GM18867 (cell line): Measurements from ENCODE around the gene CCDC92B.
A peak's percentile ranks its signal among the peaks of the same experiment; 100 is the strongest.

Experiments used
- ATAC-seq: cut with Tn5 transposase; IDR thresholded peaks from one replicate; pipeline ENCODE4 v1.9.1; 2021; ENCODE audit warnings: mild to moderate bottlenecking, moderate library complexity; ENCODE audit not compliant: unreplicated experiment

CCDC92B gene

DNA sequence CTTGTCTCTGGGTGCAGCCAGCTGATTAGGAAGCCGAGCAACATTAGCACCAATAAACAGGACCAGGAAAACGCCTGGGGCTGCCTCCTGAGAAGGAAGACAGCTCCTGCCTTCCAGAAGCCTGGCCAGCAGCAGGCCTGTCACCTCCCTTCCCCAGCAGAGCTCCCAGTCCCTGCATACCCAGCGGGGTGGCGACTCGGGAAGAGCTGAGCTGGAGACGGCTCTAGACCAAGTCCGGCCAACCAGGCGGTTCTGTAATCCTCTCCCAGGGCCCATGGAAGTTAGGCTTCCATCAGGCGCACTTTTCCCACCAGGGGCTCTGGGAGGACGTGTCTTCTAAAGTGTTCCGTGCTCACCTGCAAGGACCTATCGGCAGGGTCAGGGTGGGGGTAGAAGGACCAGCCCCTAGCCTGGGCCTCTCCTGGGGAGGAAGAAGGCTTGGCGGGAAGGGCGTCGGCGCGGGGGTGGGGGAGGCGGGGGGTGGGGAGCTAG, 25.9 kb downstream of the CCDC92B start:
- ATAC-seq, result no peak

DNA sequence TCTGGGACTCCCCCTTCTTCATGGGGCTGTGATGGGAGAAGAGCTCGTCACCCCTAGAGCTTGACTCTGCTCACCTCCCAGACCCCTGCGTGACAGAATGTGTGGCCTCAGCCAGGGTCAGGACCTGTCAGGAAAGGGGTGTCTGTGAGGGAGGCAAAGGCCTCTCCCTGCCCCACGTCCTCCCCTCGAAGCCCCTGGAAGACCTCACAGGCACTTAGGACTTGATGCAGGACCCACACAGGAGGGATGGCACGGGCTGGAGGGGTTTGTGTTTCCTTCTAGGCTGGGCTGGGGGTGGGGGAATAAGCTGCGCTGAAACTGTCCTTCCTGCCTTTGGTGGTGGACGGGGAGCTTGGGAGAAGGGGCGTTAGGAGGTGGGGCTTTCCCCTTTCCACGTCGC, 26.8 kb downstream of the CCDC92B start:
- ATAC-seq, result no peak

DNA sequence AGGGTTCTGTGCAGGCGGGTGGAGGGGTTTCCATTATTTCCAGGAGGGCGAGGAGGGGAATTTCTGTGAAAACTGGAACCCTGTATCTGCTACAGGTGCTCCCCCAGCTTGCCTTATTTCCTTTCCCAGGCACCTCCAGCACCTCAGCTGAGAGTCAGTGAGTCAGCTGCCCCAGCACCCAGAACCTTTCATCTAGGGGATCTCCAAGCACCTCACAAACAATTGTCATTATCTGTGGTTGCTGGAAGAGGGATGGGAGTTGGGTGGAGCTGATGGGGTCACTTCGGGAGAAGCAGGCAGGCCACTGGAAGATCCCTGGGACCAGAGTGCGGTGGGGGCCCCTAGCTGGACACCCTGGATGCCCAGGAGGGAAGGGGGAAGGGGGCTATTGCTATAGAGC, 27.8 kb downstream of the CCDC92B start:
- ATAC-seq, result no peak

DNA sequence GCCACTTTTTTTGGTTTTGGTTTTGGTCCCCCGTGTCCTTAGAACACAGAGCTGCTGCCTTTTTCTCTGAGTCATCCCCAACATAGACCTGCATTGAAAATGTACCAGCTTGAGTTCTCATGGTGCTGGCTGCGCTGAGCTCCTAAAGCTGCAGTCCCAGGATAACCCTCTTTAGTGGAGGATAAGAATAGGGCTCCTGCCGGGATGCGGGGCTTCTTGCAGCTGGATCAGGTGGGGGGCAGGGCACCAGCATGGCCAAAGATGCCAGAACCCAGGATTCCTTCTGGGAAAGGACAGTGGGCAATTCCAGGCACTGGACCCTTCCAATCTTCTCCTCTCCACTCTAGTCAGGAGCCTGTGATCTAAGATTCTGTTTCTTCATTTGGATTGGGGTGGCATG, 29.6 kb downstream of the CCDC92B start:
- no peak for ATAC-seq

DNA sequence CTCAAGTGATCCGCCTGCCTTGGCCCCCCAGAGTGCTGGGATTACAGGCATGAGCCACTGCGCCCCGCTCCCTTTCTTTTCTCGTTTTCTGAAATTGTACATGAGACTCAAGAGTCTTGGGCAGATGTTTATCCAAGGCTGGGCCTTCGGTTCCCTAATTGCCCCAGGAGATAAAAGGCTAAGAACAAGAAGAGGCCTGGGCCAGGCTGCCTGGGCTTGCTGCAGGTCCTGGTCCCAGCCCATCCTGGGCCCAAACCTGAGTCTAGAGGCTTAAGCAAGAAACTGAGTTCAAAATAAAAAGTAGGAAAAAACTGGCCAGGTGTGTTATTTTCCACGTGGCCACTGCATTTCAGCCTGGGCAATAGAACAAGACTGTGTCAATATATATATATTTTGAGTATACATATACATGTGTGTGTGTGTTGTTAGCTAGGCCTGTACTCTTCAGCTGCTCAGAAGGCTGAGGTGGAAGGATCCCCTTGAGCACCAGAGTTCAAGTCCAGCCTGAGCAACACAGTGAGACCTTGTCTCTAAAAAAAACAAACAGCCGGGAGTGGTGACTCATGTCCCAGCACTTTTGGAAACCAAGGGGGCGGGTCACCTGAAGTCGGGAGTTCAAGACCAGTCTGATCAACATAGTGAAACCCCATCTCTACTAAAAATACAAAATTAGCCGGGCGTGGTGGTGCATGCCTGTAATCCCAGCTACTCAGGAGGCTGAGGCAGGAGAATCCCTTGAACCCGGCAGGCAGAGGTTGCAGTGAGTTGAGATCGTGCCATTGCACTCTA, 31.1 kb downstream of the CCDC92B start:
- ATAC-seq, result no peak

DNA sequence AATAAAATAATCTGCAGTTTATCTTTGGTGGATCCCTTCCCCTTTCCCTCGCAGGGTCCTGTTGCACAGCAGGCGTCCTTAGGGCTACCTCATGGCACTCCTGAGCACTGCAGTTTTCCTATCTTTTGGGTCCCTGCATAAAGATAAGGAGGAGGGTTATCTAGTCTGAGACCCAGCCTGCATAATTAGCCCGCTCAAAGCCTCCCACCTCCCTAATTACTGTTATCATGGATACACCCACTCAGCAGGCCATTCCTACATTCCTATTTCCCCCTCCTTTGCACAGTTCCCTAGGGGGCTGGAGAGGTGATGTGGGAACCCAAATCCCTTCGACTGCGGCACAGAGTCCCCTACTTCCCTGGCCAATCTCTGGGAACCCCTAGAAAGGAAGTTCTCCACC, 32.8 kb downstream of the CCDC92B start:
- no peak for ATAC-seq

DNA sequence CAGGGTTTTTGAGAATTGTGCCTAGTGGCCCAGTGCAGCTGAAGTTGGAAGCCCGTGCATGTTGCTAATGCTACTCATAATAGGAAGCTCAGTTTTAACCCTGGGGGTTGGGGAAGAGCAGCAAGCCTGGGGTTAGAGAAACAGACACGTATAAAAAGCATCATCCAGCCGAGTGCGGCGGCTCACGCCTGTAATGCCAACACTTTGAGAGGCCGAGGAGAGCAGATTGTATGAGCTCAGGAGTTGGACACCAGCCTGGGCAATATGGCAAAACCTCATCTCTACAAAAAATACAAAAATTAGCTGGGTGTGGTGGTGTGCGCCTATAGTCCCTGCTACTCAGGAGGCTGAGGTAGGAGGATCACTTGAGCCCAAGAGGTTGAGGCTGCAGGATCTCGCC, 35.6 kb downstream of the CCDC92B start:
- no peak for ATAC-seq

DNA sequence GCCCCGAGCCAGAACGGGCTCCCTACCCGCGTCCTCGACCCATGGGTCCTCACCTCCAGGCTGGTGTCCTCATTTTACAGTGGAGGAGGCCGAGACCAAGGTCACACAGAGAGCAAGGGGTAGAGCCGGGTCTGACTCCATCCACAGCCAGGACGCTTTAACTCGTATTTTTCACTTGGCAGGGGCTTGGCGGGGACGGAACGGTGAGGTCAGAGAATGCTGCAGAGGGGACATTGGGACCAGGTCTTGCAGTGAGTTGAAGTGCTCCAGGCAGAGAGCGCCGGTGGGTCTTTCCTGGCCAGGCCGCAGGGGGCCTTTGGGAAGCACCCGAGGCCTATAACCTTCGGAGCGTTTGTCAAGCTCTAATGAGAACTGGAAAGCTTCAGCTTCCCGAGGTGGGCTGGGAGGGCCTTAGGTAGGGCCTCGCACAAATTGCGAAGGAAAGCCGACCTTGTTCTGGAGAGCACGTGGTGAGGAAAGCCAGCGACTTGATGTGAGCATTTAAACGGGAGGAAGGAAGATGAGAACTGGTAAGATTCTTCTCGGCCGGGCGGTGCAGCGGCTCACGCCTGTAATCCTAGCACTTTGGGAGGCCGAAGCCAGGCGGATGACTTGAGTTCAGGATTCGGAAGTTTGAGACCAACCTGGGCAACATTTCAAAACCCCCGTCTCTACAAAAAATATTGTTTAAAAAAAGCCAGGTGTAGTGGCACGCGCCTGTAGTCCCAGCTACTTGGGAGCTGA, 37.0 kb downstream of the CCDC92B start:
- ATAC-seq, result no peak

DNA sequence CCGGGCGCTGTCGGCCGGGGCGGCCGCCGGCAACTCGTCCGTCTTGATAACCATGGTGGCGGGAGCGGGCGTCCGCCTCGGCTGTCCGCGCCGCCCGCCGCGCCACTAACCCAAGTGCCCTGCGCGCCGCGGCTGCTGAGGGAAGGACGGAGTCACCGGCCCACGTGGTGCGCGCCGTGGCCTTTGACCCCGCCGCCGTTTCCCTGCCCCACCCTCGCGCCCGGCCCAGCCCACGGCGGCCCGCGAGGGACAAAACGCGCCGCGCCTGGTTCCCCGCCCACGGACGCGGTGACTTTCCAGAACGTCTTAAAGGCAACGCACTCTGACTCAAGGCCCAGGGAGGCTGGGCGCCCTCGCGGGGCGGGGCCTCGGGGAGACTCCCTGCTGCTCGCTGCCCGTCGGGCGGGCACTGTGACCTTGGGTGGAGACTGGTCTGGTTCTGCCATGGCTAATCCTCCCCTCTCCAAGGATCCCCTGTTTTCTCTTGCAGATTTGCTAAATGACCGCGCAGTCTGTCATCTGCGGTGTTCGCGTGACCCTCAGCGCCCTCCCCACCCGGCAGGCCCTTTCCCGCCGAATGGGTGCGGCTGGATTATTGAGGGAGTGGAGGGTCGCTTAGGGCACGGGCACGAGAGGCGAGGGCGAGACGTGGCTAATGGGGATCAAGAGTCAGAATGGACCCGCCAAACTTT, 37.7 kb downstream of the CCDC92B start, which contains the start of gene CLUH:
CLUH (minus strand) TSS at position 157 of the 692 bp plus-strand sequence; CDS start at position 54, 103 bp downstream.
- ATAC-seq, result peak; percentile 68

DNA sequence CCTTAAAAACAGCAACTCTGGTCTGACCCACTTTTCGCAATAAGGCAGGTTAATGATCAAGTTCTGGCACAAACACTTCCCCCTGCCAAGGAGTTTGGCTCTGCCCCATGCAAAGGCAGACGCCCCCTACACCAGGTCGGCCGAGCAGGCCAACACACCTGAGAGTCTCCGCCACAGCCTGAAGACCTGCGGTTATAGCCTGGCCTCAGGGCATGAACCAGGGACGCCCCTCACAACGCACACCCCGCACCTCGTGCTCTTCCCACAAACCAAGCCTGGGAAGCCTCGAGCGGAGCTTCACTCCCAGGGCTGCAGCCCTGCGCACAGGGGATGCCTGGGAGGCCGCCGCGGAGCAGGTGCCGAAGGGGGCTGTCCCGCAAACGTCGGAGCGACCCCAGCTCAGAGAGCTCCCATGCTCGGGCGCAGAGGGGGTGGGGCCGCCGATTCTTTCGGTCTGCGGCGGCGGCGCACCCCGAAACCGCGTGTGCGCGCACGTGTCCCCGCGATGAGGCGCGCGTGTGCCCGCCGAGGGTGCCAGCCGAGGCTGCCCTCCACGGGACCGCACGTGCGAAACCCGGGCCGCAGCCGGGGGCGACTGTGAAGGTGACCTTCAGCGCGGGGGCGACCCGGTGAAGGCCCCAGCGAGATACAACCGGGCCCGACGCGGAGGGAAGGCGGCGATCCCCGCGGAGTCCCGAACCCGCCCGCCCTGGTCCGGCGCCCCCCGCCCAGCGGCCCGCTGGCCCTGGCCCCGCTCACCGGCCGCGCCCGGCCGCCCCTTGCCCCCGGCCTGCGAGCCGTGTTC, 38.4 kb downstream of the CCDC92B start:
- peak; percentile 25 for ATAC-seq

DNA sequence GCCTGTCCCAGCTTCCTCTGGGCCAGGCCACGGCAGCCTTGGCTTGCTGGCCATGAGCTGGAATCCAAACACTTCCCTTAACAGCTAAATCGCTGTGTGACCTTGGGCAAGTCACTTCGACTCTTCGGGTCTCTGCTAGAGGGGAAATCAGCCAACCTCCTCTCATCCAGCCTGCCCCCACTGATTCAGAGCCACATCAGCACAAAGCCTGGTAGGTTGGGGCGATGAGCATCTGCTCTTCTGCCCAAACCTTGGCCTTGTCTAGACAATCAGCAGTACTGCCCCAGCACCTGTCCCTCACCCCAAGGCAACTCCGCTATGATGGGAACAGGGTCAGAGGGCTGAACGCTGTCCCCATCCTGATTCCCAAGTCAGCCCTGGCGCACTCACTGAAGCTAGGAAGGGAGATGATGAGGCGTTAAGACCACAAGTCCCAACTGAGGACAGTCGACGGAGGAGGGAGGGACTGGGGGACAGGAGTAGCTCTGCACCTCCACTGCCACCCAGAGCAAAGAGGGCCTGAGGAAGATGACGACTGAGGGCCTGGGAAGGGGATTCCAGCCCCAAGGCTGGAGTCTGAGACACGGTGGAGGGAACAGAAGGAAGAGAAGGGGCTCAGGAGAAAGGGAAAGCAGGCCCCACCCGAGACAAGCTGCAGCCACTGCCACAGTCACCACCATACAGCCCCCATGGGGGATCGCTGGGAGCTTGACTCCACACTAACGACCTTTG, 39.2 kb downstream of the CCDC92B start:
- ATAC-seq, result no peak

DNA sequence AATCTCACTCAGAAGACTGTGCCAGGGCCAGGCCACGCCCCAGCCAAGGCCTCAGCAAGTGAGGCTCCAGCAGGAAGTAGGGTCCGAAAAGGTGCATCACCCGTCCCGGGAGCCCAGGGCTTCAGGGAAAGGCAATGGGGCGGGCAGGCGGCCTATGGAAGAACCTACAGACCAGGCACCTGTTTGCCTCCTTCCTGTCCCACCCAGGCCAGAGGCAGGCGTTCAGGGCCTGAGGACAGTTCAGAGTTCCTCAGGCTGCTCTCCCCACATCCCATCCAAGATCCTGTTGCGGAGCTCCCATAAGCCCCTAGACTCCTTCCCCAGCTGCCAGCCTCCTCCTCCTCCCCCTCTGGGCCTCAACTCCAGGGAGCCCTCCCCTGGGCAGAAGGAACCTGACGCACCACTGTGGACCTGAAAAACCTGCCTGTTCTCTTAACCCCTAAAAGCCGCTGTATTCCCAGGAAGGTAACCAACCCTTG, 40.2 kb downstream of the CCDC92B start:
- no peak for ATAC-seq

DNA sequence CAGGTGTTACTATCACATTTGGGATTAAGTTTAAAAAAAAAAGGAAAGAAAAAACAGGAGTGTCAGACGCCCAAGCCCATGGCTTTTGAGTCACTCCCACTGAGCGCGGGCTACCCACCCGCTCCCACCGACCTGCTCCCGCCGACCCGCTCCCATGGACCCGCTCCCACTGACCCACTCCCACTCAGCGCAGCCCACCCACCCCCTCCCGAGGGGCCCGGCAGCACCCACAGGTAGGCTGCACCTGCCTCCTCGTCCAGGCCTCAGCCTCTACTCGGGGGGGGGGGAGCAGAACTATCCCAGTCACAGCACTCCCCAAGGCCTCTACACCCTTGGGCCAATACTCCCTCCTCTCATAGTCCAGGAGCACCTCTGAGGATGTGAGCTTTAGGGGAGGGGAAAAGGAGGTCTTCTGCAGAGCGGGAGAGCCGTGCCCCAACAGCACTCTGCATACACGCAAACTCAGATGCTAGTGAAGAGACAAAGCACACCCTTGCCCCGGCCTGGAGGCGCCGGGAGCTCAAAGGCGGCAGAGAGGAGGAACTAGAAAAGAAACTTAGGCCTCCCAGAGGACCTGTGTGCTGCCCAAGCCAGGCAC, 40.8 kb downstream of the CCDC92B start:
- ATAC-seq, result peak; percentile 30

DNA sequence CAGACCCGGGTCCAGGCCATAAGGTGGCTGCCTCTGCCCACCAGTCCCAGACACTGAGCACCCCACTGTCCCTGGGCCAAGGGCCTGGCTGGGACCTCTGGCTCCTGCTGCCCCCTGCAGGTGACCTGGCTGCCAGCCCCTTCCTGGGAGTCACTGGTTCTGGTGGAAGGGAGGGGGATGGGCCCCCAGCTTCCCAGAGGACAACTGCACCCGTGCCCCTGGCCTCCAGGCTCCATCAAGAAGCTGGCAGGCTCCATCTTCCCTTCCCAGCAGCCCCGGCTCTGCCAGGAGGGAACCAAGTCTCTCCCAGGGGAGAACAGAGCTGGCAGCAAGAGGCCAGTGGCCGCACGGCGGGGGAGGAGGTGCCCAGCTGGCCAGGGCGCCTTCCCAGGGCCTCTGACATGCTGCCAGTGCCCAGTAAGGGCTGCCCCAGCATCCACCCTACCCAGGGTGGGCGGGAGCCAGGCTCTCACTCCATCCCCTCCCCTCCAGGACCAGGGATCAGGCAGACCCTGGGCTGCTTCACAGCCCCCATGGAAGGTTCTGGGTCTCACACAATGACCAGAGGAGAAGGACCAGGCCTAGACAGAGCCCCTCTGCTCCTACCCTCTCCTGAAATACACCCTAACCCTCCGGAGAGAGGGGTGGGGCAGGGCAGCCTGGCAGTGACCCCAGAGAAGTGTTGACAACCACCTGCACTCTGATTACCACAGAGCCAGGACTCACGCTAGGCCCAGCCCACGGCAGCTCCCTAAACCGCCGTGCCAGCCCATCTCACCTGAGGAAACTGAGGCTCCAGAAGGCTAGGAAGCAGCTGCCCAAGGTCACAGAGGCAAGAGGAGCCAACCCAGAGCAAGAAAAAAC, 41.5 kb downstream of the CCDC92B start:
- no peak for ATAC-seq

DNA sequence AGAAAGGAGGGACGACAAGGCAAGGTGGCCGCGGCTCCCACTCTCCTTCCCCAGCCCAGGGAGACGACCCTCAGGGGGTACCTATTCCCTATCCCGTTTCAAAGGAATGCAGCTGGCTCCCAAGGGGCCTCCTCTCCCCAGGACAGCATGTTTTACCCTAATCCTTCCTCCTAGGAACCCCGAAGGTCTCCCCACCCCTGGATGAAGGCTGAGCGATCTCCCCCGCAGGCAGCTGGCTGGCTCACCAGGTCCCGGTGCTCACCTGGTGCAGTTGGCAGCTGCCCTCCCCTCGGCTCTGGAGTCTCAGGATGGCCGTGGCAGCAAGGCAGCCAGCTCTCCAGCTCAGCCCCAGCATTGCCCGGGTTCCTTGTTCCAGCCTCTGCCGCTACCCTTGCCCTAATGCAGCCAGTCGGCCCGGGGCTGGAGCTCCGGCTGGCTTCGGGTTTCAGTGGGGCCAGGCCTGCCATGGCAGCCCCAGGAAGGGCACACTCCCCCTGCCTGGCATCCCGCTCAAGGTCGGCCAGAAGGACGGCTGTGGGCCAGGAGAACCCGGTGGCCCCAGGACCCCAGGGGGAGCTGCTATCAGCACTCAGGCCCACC, 42.4 kb downstream of the CCDC92B start:
- ATAC-seq, result no peak

DNA sequence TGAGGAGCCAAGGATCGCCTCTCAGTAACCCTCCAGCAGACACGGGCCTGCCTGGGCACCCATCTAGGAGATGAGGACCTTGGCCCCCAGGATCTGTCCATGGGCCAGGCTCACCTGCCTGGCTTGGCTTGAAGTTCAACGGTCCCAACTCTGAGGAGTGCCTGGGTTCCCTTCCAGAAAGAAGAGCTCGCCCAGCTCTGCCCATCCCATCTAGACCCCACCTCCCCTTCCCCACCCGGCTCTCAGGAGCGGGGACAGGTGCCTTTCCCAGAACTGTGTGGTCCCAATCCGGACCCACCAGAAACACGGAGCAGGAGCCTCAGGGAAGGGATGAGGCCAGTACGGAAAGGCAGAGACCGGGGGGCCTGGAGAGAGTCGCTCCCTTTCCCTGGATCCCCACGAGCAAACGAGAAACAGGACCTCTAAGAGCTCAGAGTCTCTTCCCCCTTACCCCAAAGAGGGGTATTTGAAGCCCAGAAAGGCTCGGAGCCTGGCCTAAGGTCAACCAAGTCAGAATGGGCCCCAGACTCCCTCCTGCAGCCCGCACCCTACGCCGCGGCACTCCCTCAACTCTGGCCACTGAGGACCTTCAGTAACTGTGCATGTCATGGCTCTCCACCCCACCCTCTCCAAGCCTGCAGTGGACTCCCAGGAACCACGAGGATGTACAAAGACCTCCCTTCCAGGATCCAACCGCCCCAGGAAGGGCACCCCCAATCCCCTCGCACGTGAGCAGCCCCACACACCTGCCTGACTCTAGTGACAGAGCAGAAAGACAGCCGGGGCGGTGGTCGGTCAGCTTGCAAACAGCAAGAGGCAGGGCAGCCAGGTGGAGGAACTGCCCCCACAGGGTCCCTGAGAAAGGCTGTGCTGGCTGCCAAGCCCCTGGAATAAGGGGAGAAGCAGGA, 43.3 kb downstream of the CCDC92B start:
- no peak for ATAC-seq

DNA sequence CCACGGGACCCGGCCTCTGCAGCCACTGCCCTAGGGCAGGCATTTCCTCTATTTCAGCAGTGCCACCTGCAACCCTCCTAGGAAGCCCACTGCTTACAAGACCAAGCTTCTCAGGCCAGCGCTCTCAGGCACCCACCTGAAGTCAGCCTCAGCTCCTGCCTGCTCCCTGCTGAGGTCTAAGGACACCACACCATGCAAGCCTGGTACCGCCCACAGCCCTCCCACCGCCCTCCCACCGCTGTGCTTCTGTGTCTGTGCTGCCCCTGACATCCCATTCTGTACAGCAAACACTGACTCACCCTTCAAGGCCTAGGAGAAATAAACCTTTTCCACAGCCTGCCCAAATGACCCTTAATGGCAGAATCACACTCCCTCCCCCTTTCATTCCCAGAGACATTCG, 44.2 kb downstream of the CCDC92B start:
- ATAC-seq, result no peak
